CD4-positive, alpha-beta T cell treated with Interleukin-2 at 100 ng/mL for 4 hours (primary cell): Measurements from ENCODE around the gene RBPJ.
"Not testable (repeated sequence)": the region's sequence is repeated elsewhere in the genome, so short reads cannot be mapped to it uniquely, and the experiment has no call there.

Experiments used
- DNase-seq: peaks from one replicate; pipeline ENCODE4 v3.0.0-alpha.2; 2020; ENCODE audit warnings: low spot score

The RBPJ gene

GRCh38 chr4:26375551-26375950 is 54.7 kb downstream of the RBPJ start:
- no peak for DNase-seq

GRCh38 chr4:26377328-26378311 is 56.8 kb downstream of the RBPJ start:
- DNase-seq, result no peak

GRCh38 chr4:26379837-26380236 is 59.0 kb downstream of the RBPJ start:
- DNase-seq, result no peak

GRCh38 chr4:26380740-26381139 is 59.9 kb downstream of the RBPJ start:
- no peak for DNase-seq

- DNase-seq, result no peak
Measured at GRCh38 chr4:26384380-26385057, 63.7 kb downstream of the RBPJ start.

- no peak for DNase-seq
Measured at GRCh38 chr4:26385690-26386089, 64.9 kb downstream of the RBPJ start.

GRCh38 chr4:26386386-26386785 is 65.6 kb downstream of the RBPJ start:
- DNase-seq, result no peak

GRCh38 chr4:26388671-26389070 is 67.9 kb downstream of the RBPJ start:
- DNase-seq, result no peak

- DNase-seq, result no peak
Measured at GRCh38 chr4:26397086-26397485, 76.3 kb downstream of the RBPJ start.

GRCh38 chr4:26400132-26400531 is 79.3 kb downstream of the RBPJ start:
- no peak for DNase-seq

- DNase-seq, result not testable (repeated sequence)
Measured at GRCh38 chr4:26402017-26402416, 81.2 kb downstream of the RBPJ start.

- no peak for DNase-seq
Measured at GRCh38 chr4:26402458-26402857, 81.6 kb downstream of the RBPJ start.

- no peak for DNase-seq
Measured at GRCh38 chr4:26404743-26405206, 84.0 kb downstream of the RBPJ start.

GRCh38 chr4:26406346-26406975 is 85.6 kb downstream of the RBPJ start:
- no peak for DNase-seq

GRCh38 chr4:26407476-26407875 is 86.7 kb downstream of the RBPJ start:
- no peak for DNase-seq

- DNase-seq, result peak; percentile 66
Measured at GRCh38 chr4:26410385-26411293, 89.8 kb downstream of the RBPJ start.

GRCh38 chr4:26412381-26413372 is 91.9 kb downstream of the RBPJ start:
- DNase-seq, result no peak

- DNase-seq, result no peak
Measured at GRCh38 chr4:26413582-26413981, 92.8 kb downstream of the RBPJ start.

GRCh38 chr4:26418107-26418506 is 97.3 kb downstream of the RBPJ start:
- no peak for DNase-seq

- DNase-seq, result no peak
Measured at GRCh38 chr4:26418850-26419249, 98.0 kb downstream of the RBPJ start.
